CD4-positive, CD25-positive, alpha-beta regulatory T cell (primary cell): ENCODE measurements around the gene LSG1. TPM values are rescaled to one million over a fixed set of nuclear protein-coding genes. Genes with fewer than 3 reads are reported as not detected.
A peak's percentile ranks its signal among the peaks of the same experiment; 100 is the strongest.

Experiments
- ATAC-seq, 2 donors: fragments of 150-1000 bp; cut with Tn5 transposase; one replicate each; pipeline ENCODE4 v1.10.0; 2021; ENCODE audit warnings: low read depth in 2 of 2, moderate number of reproducible peaks in 2 of 2, moderate library complexity in 1 of 2
- DNase-seq, 3 donors: peaks; one replicate each; pipeline versions ENCODE4 v3.0.0 to v3.0.0-alpha.2; 2012 to 2022; ENCODE audit warnings: mixed read lengths in 1 of 3
- H3K27ac ChIP-seq: one replicate; pipeline ENCODE4 v1.7.0; 2013; ENCODE audit warnings: mild to moderate bottlenecking, low read length; ENCODE audit not compliant: insufficient read depth, poor library complexity, severe bottlenecking
- H3K27me3 ChIP-seq: one replicate; pipeline ENCODE4 v1.7.0; 2013; ENCODE audit warnings: low read length; ENCODE audit not compliant: control insufficient read depth, insufficient read depth
- H3K36me3 ChIP-seq: one replicate; pipeline ENCODE4 v1.7.0; 2013; ENCODE audit warnings: mild to moderate bottlenecking, low read length, moderate library complexity; ENCODE audit not compliant: control insufficient read depth, insufficient read depth
- H3K4me1 ChIP-seq: 2 replicates; pipeline ENCODE4 v1.7.0; 2013; ENCODE audit warnings: mild to moderate bottlenecking, low read length; ENCODE audit not compliant: insufficient read depth, control insufficient read depth, poor library complexity, severe bottlenecking
- H3K4me3 ChIP-seq: one replicate; pipeline ENCODE4 v1.7.0; 2013; ENCODE audit warnings: low read depth, mild to moderate bottlenecking, low read length, moderate library complexity
- H3K9me3 ChIP-seq, 2 experiments: 1 replicate in 1 of 2; 2 replicates in 1 of 2; pipeline ENCODE4 v1.7.0; 2013; ENCODE audit warnings: low read length in 2 of 2, mild to moderate bottlenecking in 1 of 2, moderate library complexity in 1 of 2; ENCODE audit not compliant: control insufficient read depth in 2 of 2
- H3K27ac Mint-ChIP-seq, 3 donors: one replicate each; pipeline ENCODE4 v1.8.0; 2020 to 2022; ENCODE audit warnings: mild to moderate bottlenecking in 3 of 3, mixed read lengths in 3 of 3, moderate library complexity in 2 of 3
- H3K27me3 Mint-ChIP-seq: one replicate; pipeline ENCODE4 v1.8.0; 2022; ENCODE audit warnings: mild to moderate bottlenecking, mixed read lengths
- H3K36me3 Mint-ChIP-seq: one replicate; pipeline ENCODE4 v1.8.0; 2020; ENCODE audit warnings: mixed read lengths
- H3K4me1 Mint-ChIP-seq, 4 donors: one replicate each; pipeline ENCODE4 v1.8.0; 2020 to 2022; ENCODE audit warnings: mixed read lengths in 4 of 4, mild to moderate bottlenecking in 1 of 4
- H3K4me3 Mint-ChIP-seq, 4 donors: one replicate each; pipeline ENCODE4 v1.8.0; 2020 to 2022; ENCODE audit warnings: mild to moderate bottlenecking in 4 of 4, mixed read lengths in 4 of 4, moderate library complexity in 3 of 4
- H3K9me3 Mint-ChIP-seq, 7 donors: one replicate each; pipeline ENCODE4 v1.8.0; 2020 to 2022; ENCODE audit warnings: mixed read lengths in 7 of 7, mild to moderate bottlenecking in 3 of 7, moderate library complexity in 2 of 7
- polyA plus RNA-seq, 4 donors: library from polyadenylated mRNA; unstranded; fragments of 300-500 nt; fragmentation: Illumina TruSeq; gene quantifications; one replicate each; pipeline ENCODE4 v1.2.3, GENCODE V29; 2021
- total RNA-seq: library from RNA; stranded (reverse); gene quantifications from one replicate; pipeline ENCODE4 v1.2.3, GENCODE V29; 2022

Gene LSG1
- total and polyA plus RNA-seq, 5 donors from 2014 or later = 12.1 to 50.5 (median 21.8) TPM

DNA sequence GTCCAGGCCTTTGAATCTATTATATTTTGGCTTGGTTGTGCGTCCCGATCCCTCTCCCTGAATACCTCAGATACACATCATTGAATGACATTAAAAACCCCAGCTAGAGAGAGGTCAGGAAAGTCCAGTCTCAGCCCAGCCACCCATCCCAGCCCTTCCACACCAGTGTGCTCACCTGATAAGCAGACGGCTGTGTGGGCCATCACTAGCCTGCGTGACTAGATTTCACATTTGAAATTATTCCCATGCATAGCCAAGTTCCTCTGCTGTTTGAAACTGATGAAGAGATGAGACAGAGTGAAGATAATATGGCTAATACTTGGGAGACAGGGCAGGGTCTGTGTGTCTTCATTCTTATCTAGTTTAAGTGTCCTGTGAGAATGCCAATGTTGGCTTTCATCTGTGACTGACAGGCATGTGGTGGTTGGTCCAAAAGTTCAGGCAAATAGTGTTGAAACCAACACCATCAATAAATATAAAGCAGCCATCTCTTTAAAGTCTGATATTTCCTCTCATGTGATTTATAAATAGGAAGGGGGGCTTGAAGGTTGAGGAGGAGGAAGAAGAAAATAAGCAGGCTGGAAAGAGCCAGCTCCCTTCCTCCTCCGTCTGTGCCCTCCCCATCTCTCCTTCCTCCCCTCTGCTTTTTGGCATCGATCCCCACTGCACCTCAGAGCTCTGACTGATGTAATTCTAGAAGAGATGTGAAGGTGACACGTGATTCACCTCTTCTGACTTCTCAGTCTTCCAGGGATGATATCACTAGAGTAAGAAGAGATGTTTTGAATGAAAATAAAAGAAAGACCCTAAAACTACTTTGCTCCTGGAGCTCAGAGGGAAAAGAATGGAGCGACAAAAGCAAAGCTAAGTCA is 18.7 kb upstream of the LSG1 start:
- no peak overlapping the region for H3K27ac Mint-ChIP-seq
- peaks cover 34% of the 10 kb centered on the region for H3K4me1 ChIP-seq
- ATAC-seq (no peak), DNase-seq (no peak)
- H3K9me3 Mint-ChIP-seq = peaks cover 0 to 2% (median 0%) of the 10 kb centered on the region in 7 donors
- no peaks in the 10 kb centered on the region for H3K27me3 ChIP-seq
- H3K4me3 ChIP-seq = no peak overlapping the region
- peaks cover 0 to 24% (median 19%) of the 10 kb centered on the region in 4 donors for H3K4me1 Mint-ChIP-seq
- H3K9me3 ChIP-seq = no peaks in the 10 kb centered on the region
- no peaks in the 10 kb centered on the region for H3K36me3 ChIP-seq
- no peaks in the 10 kb centered on the region for H3K36me3 Mint-ChIP-seq
- no peak overlapping the region for H3K4me3 Mint-ChIP-seq
- no peak overlapping the region for H3K27ac ChIP-seq
- H3K27me3 Mint-ChIP-seq = peaks cover 24% of the 10 kb centered on the region

DNA sequence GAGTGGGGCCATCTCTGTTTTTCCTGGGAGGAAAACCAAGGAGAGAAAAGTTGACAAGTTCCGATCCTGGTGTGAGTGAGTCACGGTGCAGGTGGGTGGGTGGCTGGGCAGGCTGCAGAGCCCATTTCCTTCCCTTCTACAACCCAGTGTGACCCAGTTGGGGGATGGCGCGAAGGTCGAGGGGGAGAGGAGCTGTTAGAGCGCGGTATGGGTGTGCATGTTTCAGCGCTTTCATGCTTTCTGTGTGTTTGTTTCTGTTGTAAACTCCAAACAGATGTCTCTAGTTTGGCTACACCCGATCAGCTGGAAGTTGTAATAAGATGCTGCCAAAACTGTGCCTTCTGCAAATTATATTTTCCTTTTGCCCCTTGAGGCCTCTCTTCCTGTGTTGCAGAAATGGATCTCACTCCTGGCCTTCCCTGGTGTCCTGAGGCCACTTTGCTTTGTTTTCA is 17.5 kb upstream of the LSG1 start:
- no peaks in the 10 kb centered on the region for H3K36me3 ChIP-seq
- H3K4me1 ChIP-seq = peaks cover 46% of the 10 kb centered on the region
- peaks cover 23% of the 10 kb centered on the region for H3K27me3 Mint-ChIP-seq
- DNase-seq = peak in 1 of 3 donors; percentile 15
- ATAC-seq = no peak
- H3K36me3 Mint-ChIP-seq = no peaks in the 10 kb centered on the region
- no peak overlapping the region for H3K27ac ChIP-seq
- peaks cover 5 to 35% (median 27%) of the 10 kb centered on the region in 4 donors for H3K4me1 Mint-ChIP-seq
- no peak overlapping the region for H3K4me3 ChIP-seq
- peak overlapping the region; percentile 5 to 93 (median 56) for H3K4me3 Mint-ChIP-seq
- no peaks in the 10 kb centered on the region for H3K27me3 ChIP-seq
- peaks cover 0 to 2% (median 0%) of the 10 kb centered on the region in 7 donors for H3K9me3 Mint-ChIP-seq
- H3K27ac Mint-ChIP-seq = no peak overlapping the region
- no peaks in the 10 kb centered on the region for H3K9me3 ChIP-seq

DNA sequence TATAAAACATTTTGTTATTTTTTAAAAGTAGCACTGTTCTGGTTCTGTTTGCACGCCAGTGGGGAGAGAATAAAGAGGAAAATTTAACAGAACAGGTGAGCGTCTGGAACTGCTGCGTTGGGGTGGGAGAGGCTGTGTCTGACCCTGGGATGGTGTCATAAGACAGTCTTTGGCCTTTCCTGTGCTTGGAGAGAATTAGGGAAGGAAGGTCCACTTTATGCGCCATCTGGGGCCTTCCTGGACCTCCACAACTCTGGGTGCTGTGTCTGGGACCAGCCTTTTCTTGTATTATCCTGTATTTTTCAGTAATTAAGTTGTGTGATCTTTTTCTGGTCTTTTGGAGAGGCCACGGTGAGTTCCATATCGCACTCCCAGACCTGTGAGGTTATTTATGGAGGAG is 17.0 kb upstream of the LSG1 start:
- ATAC-seq = no peak
- no peak overlapping the region for H3K27ac ChIP-seq
- Mint-ChIP-seq H3K36me3 (no peaks in the 10 kb centered on the region), H3K4me1 (peaks cover 5 to 40% (median 29%) of the 10 kb centered on the region in 4 donors), H3K9me3 (no peaks in the 10 kb centered on the region), H3K27ac (peak overlapping the region in 1 of 3 donors; percentile 20), H3K4me3 (peak overlapping the region; percentile 27 to 93 (median 85)), H3K27me3 (peaks cover 19% of the 10 kb centered on the region)
- H3K4me1 ChIP-seq = peaks cover 46% of the 10 kb centered on the region
- H3K9me3 ChIP-seq = no peaks in the 10 kb centered on the region
- H3K27me3 ChIP-seq = peaks cover 4% of the 10 kb centered on the region
- no peaks in the 10 kb centered on the region for H3K36me3 ChIP-seq
- DNase-seq = no peak
- H3K4me3 ChIP-seq = peak overlapping the region; percentile 4

DNA sequence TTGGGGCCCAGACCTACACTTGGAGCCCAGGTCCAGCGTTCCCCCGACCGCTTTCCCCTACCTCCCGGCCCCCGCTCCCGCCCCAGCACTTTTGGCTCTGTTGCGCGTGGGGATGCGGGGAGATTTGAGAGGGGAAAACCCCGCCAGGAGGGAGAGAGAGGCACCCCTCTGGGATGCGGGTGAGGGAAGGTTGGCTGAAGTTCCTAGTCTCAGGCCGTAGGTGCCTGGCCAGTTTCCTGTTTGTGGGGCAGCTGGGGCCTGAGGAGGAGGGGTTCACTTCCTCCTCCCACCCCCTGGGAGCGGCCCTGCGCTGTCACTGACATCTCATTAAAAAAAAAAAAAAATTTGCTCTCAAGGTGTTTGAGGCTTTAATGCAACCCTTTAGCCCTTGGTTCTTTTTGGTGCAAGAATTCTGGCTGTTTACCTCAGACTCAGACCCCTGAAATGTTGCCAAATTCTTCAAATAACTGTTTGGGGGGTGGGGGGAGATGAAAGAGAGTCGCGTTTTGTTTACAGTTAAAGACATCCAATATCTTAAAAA is 16.3 kb upstream of the LSG1 start:
- Histone ChIP-seq H3K9me3 (no peaks in the 10 kb centered on the region), H3K27me3 (peaks cover 4% of the 10 kb centered on the region), H3K36me3 (no peaks in the 10 kb centered on the region), H3K4me3 (peak overlapping the region; percentile 4), H3K4me1 (peaks cover 46% of the 10 kb centered on the region), H3K27ac (peak overlapping the region; percentile 63)
- H3K27ac Mint-ChIP-seq = peak overlapping the region in 1 of 3 donors; percentile 67
- H3K9me3 Mint-ChIP-seq = no peaks in the 10 kb centered on the region
- peak overlapping the region; percentile 60 to 93 (median 85) for H3K4me3 Mint-ChIP-seq
- H3K36me3 Mint-ChIP-seq = no peaks in the 10 kb centered on the region
- no peak for ATAC-seq
- peaks cover 8 to 41% (median 30%) of the 10 kb centered on the region in 4 donors for H3K4me1 Mint-ChIP-seq
- H3K27me3 Mint-ChIP-seq = peaks cover 16% of the 10 kb centered on the region
- DNase-seq = peak in 2 of 3 donors; percentile 12 to 63

DNA sequence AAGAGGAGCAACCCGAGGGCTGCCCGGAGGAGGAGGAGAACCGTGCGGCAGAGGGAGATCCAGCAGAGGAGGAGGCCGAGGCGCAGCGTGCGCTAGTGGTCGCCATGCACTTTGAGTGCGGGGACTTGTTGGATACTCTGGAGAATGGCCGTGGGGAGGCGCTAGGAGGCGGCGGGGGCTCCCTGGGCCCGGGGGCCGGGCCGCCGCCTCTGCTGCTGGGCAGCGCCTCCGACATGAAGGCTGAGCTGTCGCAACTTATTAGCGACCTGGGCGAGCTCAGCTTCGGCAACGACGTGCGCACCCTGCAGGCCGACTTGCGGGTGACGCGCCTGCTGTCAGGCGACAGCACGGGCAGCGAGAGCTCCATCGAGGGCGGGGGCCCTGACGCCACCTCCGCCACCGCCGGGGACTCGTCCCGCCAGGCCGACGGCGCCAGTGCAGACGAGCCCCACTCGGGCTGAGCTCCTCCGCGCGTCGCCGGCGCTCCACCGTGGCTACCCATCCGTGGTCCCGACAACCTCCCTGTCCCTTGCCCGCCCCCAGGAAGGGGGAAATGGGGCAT is 15.7 kb upstream of the LSG1 start:
- H3K4me1 Mint-ChIP-seq = peaks cover 12 to 45% (median 33%) of the 10 kb centered on the region in 4 donors
- H3K27me3 Mint-ChIP-seq = peaks cover 14% of the 10 kb centered on the region
- H3K4me1 ChIP-seq = peaks cover 51% of the 10 kb centered on the region

DNA sequence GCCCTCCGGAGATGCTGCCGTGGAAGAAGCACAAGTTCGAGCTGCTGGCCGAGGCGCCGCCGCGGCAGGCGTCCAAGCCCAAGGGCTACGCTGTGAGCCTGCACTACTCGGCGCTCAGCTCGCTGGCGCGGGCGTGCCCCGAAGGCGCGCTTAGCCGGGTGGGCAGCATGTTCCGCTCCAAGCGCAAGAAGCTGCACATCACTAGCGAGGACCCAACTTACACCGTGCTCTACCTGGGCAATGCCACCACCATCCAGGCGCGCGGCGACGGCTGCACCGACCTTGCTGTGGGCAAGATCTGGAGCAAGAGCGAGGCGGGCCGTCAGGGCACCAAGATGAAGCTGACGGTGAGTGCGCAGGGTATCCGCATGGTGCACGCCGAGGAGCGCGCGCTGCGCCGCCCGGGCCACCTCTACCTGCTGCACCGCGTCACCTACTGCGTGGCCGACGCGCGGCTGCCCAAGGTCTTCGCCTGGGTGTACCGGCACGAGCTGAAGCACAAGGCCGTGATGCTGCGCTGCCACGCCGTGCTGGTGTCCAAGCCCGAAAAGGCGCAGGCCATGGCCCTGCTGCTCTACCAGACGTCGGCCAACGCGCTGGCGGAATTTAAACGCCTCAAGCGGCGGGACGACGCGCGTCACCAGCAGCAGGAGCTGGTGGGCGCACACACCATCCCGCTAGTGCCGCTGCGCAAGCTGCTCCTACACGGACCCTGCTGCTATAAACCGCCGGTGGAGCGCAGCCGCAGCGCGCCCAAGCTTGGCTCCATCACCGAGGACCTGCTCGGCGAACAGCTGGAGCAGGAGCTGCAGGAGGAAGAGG is 15.0 kb upstream of the LSG1 start:
- peak overlapping the region; percentile 51 for H3K4me3 ChIP-seq
- H3K27ac Mint-ChIP-seq = peak overlapping the region in 2 of 3 donors; percentile 38 to 74
- no peaks in the 10 kb centered on the region for H3K9me3 ChIP-seq
- H3K4me1 ChIP-seq = peaks cover 52% of the 10 kb centered on the region
- DNase-seq (peak; percentile 6 to 64 (median 43)), ATAC-seq (peak in 1 of 2 donors; percentile 9)
- peaks cover 14% of the 10 kb centered on the region for H3K27me3 Mint-ChIP-seq
- H3K4me3 Mint-ChIP-seq = peak overlapping the region; percentile 91 to 94 (median 92)
- peaks cover 4% of the 10 kb centered on the region for H3K27me3 ChIP-seq
- H3K36me3 Mint-ChIP-seq = no peaks in the 10 kb centered on the region
- no peaks in the 10 kb centered on the region for H3K36me3 ChIP-seq
- H3K9me3 Mint-ChIP-seq = no peaks in the 10 kb centered on the region
- no peak overlapping the region for H3K27ac ChIP-seq
- peaks cover 12 to 50% (median 35%) of the 10 kb centered on the region in 4 donors for H3K4me1 Mint-ChIP-seq

More for the DNA sequence above, 15.7 kb upstream of the LSG1 start:
- H3K4me3 Mint-ChIP-seq = peak overlapping the region; percentile 91 to 94 (median 92)
- DNase-seq (peak; percentile 61 to 93 (median 70)), ATAC-seq (peak; percentile 61 to 77)
- H3K9me3 ChIP-seq = no peaks in the 10 kb centered on the region
- no peaks in the 10 kb centered on the region for H3K36me3 Mint-ChIP-seq
- peak overlapping the region; percentile 51 for H3K4me3 ChIP-seq
- no peaks in the 10 kb centered on the region for H3K36me3 ChIP-seq
- peak overlapping the region in 2 of 3 donors; percentile 38 to 74 for H3K27ac Mint-ChIP-seq
- H3K27me3 ChIP-seq = peaks cover 4% of the 10 kb centered on the region
- H3K27ac ChIP-seq = peak overlapping the region; percentile 63
- H3K9me3 Mint-ChIP-seq = no peaks in the 10 kb centered on the region

DNA sequence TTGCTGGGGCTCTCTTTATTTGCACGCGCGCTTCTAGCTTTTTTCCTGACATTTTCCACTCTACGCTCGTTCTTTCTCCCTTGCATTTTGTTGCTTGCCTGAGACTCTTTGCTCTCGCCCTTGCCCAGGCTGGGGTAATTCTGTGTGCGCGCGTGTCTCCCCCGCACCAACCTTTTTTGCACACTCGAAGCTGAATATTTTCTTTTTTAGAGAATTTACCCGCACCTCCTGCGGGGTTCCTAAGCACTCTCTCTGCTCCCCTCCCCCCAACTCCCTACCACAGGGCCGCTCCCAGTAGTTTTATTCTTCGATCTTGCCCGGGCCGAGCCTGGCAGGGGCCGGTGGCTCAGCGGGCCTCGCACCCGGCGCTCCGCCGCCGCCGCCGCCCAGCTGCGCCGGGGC is 14.4 kb upstream of the LSG1 start:
- Mint-ChIP-seq H3K4me1 (peaks cover 12 to 50% (median 35%) of the 10 kb centered on the region in 4 donors), H3K36me3 (no peaks in the 10 kb centered on the region), H3K4me3 (peak overlapping the region; percentile 91 to 98 (median 92)), H3K27ac (peak overlapping the region in 1 of 3 donors; percentile 84), H3K27me3 (peaks cover 14% of the 10 kb centered on the region), H3K9me3 (no peaks in the 10 kb centered on the region)
- H3K36me3 ChIP-seq = no peaks in the 10 kb centered on the region
- H3K27me3 ChIP-seq = peaks cover 4% of the 10 kb centered on the region
- no peak overlapping the region for H3K27ac ChIP-seq
- peak overlapping the region; percentile 78 for H3K4me3 ChIP-seq
- no peak for ATAC-seq
- H3K4me1 ChIP-seq = peaks cover 52% of the 10 kb centered on the region
- DNase-seq = peak in 2 of 3 donors; percentile 16 to 39
- no peaks in the 10 kb centered on the region for H3K9me3 ChIP-seq
